GM12864 (cell line): Measurements from ENCODE around the gene PTPN5.

Source experiments
- DNase-seq: peaks from one replicate; pipeline ENCODE4 v3.0.0-alpha.2; 2011; ENCODE audit warnings: low read depth
- H3K4me3 ChIP-seq: 2 replicates; pipeline ENCODE4 v1.5.1; 2011; ENCODE audit warnings: mild to moderate bottlenecking, low read depth, low read length, control low read depth
- CTCF ChIP-seq: IDR thresholded peaks from 2 replicates; pipeline ENCODE4 v1.5.1; 2011; ENCODE audit warnings: low read depth, mild to moderate bottlenecking, moderate library complexity, low read length, control low read depth, inconsistent platforms; ENCODE audit errors: missing control alignments

Gene PTPN5

DNA sequence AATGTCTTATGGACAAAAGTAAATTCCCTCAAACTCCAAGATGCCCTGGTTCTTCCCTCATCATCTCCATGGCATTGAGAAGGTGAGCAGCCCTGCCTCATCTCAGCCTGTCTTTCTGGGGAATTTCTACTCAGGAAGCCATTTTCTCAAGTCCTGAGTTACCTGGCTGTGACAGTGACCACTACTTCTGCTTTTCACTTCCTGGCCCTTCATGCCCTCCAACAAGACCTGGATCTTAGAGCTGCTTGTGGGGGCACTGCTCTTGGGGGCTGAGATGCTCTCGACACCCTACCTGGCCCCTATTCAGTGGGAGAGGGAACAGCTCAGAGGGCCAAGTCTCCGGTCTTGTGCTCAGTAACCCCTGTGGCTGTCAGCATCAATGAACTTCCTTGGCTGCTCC, 60.2 kb downstream of the PTPN5 start:
- no peak for DNase-seq
- no peak for TF ChIP-seq CTCF
- H3K4me3 ChIP-seq = no peak overlapping the region

- TF ChIP-seq CTCF = no peak
- no peak overlapping the region for H3K4me3 ChIP-seq
- no peak for DNase-seq
These were observed 61.6 kb downstream of the PTPN5 start for GRCh38 chr11:18730020-18730419.

DNA sequence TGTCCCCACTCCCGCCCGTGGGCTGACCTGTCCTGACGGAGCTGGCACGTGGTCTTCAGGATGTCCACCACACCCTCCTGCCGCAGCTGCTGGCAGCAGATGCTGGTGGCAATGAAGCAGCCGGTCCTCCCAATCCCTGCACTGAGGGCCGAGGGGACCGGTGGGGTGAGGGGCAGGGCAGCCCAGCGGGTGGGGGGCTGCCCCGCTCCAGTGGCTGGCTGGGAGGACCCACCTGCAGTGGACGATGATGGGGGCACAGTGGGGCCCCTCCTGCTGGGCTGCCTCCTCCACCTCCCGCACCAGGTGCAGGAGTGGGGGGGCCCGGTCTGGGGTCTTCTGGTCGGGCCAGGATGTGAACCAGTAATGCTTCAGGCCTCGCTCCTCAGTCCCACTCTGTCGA, 62.2 kb downstream of the PTPN5 start:
- DNase-seq = no peak
- TF ChIP-seq CTCF = no peak
- H3K4me3 ChIP-seq = no peak overlapping the region

DNA sequence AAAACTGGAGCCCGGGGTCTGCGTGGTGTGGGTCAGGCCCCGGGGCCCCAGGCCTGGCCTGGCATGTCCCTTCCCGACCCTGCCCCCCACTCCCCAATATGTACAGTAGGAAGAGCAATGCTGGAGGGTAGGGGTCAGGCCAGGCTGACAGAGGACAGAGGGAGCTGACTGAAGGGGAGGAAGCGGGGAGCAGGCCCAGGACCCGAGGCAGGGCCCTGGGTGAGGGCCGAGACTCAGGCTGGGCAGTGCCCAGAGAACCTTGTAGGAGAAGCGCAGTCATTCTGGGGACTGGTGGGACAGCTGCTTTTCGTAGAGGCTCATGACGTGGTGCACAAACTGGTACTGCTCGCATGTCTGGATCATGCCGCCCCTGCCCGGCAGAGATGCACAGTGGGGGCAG, 62.9 kb downstream of the PTPN5 start:
- DNase-seq = no peak
- TF ChIP-seq CTCF = no peak
- no peak overlapping the region for H3K4me3 ChIP-seq

DNA sequence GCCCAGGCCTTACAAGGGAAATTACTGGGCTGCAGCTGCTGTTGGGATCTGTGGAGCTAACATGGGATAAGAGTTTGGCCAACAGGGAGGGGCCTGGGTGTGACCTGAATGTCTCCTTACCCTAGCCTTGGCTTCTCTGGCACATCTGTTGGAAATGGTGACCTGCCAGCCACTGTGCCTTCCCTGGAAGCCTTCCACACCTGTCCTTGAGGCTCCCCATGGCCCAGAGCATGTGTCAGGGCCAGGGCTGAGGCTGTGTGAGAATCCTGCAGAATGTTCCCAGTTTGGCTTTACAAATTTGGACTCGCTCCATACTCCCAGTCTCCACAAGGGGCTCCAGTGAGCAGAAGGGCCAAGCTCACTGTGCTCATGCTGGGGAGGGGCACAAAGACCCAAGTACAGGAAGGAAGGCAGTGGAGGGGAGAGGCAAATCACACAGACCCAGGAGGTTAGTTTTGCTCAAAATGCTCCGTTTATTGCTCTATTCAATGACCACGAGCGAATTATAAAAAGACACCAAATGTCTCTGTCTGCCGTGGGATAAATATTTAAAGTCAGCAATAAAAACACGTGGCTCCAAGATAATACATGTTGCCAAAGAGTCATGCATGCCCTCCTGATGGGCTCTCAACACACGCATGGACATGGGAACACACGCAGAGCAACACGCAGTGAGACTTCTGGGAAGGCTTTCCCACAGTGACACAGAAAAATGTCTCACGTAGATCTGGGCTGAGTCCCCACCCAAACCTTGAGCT, 63.9 kb downstream of the PTPN5 start:
- peak; percentile 98 for TF ChIP-seq CTCF
- H3K4me3 ChIP-seq = no peak overlapping the region
- no peak for DNase-seq

DNA sequence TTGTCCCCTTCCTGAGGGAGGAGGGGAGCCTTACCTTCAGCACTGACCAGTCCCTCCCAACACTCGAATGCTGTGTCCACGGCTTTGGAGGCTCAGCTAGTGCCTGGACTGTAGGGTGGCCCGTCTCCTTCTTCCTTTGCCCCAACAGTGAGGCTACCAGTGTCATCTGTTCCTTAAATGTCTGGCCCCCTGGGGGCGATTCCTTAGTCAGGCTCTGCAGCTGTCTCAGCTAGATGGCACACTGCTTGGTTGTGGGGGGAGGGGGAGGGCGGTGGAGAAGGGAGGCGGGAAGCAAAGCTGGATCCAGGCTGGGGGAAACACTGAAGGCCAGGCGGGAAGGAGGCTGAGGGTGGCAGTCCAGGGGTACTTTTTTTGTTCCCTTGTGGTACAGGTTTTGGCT, 65.6 kb downstream of the PTPN5 start, which contains the start of gene IGSF22:
Gene IGSF22 (minus strand): TSS at position 149 of the 400 bp plus-strand sequence. CDS start 1,952 bp downstream, outside the sequence.
- no peak for DNase-seq
- no peak within 1 kb of the TSS for H3K4me3 ChIP-seq
- TF ChIP-seq CTCF = no peak

DNA sequence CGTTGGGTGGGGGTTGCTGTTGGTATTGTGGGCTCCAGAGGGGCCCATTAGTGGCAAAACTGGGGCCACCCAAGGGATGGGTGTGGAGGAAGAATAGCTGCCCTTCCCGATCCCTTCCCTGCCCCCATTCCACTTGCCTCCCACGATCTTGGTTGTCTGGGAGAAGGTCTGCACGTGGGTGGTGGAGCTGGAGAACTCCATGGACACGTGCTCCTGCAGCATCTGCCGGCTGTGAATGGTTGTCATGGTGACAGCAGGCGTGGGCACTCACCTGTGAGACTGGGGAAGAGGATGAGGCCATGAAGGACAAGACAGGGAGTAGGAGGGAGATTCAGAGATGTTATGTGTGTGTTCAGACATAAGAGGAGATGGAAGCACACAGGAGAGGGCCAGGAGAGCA, 67.6 kb downstream of the PTPN5 start:
- no peak for TF ChIP-seq CTCF
- H3K4me3 ChIP-seq = no peak overlapping the region
- DNase-seq = no peak
